Dendritic cell treated with granulocyte-macrophage colony-stimulating factor and Interleukin-4, amounts not matched to agents 40 ng/mL and 50 ng/mL, for 4 days (primary cell): ENCODE data around the gene SNX12.
"Not testable (repeated sequence)": the region's sequence is repeated elsewhere in the genome, so short reads cannot be mapped to it uniquely, and the experiment has no call there.

Experiments used
- H3K27ac Mint-ChIP-seq: one replicate; pipeline ENCODE4 v1.8.0; 2022; ENCODE audit warnings: mild to moderate bottlenecking, mixed read lengths
- H3K27me3 Mint-ChIP-seq: one replicate; pipeline ENCODE4 v1.8.0; 2022; ENCODE audit warnings: mild to moderate bottlenecking, mixed read lengths
- H3K36me3 Mint-ChIP-seq: one replicate; pipeline ENCODE4 v1.8.0; 2022; ENCODE audit warnings: low read depth, mixed read lengths
- H3K4me1 Mint-ChIP-seq: one replicate; pipeline ENCODE4 v1.8.0; 2022; ENCODE audit warnings: low read depth, mixed read lengths
- H3K4me3 Mint-ChIP-seq: one replicate; pipeline ENCODE4 v1.8.0; 2022; ENCODE audit warnings: mild to moderate bottlenecking, moderate library complexity, mixed read lengths
- H3K9me3 Mint-ChIP-seq: one replicate; pipeline ENCODE4 v1.8.0; 2022; ENCODE audit warnings: mixed read lengths
- intact Hi-C: fragments of 100-400 bp; cut with micrococcal nuclease; formaldehyde crosslinking; loops from one replicate; pipeline ENCODE4 v1.15.0; 2022

Gene SNX12

DNA sequence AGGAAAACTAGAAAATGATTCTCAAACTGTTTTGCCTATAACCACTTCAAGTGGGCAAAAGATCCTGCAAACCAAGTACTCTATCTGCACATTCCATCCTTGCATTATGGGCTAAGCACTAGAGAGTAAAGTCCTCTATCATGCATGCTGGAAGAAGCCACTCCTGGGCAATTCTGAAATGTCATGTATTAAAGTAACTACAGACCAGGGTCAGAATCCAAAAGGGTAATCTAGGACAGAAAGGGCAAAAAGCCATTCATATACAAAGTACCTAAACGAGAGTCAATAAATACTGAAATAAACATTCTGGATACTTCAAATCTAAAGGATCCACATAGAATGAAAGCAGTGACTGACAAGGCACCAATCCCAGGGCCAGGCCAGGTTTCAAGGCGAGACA lies 1.0 kb downstream of the SNX12 start:
- intact Hi-C loops, result no loop called here
- Mint-ChIP-seq H3K4me3 (peak overlapping the region; percentile 99), H3K9me3 (no peaks in the 10 kb centered on the region), H3K27ac (peak overlapping the region; percentile 94), H3K4me1 (peaks cover 22% of the 10 kb centered on the region), H3K27me3 (no peaks in the 10 kb centered on the region), H3K36me3 (peaks cover 32% of the 10 kb centered on the region)

DNA sequence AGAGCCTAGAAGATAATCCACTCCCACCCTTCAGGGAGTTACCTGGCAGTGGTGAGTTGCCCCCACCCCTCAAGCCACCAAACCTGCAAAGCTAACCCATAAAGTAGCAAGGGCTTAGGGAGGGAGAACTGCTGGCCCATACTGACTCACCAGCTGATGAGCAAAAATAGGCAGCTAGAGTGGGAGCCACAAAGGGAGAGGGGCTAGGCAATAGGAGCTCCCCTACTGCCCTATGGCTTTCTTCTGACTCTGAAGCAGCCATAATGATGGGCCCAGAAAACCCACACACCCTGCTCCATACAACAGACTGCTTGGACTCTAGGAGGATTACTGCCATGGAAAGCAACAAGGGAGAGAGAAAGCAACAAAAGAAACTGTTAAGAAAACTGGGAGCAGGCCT lies 8.0 kb downstream of the SNX12 start:
- H3K9me3 Mint-ChIP-seq, result no peaks in the 10 kb centered on the region
- peaks cover 55% of the 10 kb centered on the region for H3K36me3 Mint-ChIP-seq
- intact Hi-C loops, result no loop called here
- H3K27me3 Mint-ChIP-seq, result no peaks in the 10 kb centered on the region
- H3K27ac Mint-ChIP-seq, result peak overlapping the region; percentile 39
- H3K4me3 Mint-ChIP-seq, result no peak overlapping the region
- H3K4me1 Mint-ChIP-seq, result peaks cover 49% of the 10 kb centered on the region

DNA sequence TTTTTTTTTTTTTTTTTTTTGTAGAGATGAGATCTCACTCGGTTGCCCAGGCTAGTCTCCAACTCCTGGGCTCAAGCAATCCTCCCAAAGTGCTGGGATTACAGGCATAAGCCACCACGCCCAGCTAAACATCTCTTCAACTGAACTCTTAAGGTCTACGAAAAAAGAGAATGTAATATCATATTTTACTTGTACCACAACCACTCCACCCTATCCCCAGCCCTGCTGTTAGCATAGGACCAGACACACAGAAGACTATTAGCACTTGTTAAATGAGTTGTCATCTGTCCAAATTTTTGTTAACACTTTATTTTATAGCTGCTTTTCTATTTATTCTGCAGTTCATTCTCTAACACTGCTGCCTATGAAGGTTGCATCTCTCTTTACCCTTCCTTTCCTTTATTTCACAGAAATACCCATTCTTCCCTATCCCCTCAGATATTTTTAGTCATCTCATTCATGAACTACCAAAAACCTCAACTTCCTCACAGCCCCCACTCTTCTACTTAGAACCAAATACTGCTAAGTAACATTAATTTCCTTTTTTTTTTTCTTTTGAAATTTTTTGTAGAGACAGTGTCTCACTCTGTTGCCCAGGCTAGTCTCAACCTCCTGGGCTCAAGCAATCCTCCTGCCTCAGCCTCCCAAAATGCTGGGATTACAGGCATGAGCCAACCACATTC lies 10.1 kb downstream of the SNX12 start:
- intact Hi-C loops, result no loop called here
- Mint-ChIP-seq H3K27ac (peak overlapping the region; percentile 62), H3K27me3 (no peaks in the 10 kb centered on the region), H3K36me3 (peaks cover 48% of the 10 kb centered on the region), H3K4me3 (peak overlapping the region; percentile 21), H3K4me1 (peaks cover 41% of the 10 kb centered on the region), H3K9me3 (no peaks in the 10 kb centered on the region)

DNA sequence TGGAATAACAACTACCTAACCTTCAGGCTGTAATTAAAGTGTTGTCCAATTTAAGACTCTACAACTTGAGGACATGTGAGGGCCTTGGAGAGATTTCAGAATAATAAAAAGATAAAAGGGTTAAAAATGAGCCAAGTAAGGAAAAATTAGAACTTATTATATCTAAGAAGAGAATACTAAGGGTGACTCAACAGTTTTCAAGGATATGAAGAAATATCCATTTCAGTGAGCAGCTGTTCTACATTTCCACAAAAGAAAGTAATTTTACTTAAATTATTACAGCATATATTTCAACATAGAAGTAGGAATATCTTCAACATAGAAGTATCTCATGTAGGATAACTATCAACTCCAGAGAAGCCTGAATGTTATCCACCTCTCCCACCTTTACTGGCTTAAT lies 11.3 kb downstream of the SNX12 start:
- Mint-ChIP-seq H3K27me3 (no peaks in the 10 kb centered on the region), H3K27ac (no peak overlapping the region), H3K4me3 (no peak overlapping the region), H3K36me3 (peaks cover 37% of the 10 kb centered on the region), H3K9me3 (no peaks in the 10 kb centered on the region), H3K4me1 (peaks cover 41% of the 10 kb centered on the region)
- intact Hi-C loops, result no loop called here

DNA sequence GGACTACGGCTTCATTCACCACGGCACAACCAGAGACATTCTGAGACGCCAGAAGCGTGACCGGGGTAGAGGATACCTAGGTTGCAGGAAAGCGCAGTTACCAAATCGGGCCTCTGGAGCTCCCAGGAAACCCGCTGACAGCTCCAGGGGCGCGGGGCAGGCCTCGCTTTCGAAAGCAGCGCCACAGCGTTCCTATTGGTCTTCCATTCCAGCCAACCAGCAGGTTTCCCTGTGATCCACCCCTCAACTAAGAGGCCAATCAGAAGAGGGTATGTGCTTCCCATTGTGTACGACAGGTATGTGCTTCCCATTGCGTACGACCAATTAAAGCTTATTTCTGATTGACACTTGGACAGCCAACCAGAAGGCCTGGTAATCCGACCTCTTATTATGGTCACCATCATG lies 14.9 kb downstream of the SNX12 start:
- no peaks in the 10 kb centered on the region for H3K9me3 Mint-ChIP-seq
- intact Hi-C loops, result no loop called here
- H3K27ac Mint-ChIP-seq, result peak overlapping the region; percentile 66
- H3K27me3 Mint-ChIP-seq, result no peaks in the 10 kb centered on the region
- peaks cover 4% of the 10 kb centered on the region for H3K36me3 Mint-ChIP-seq
- H3K4me3 Mint-ChIP-seq, result peak overlapping the region; percentile 57
- H3K4me1 Mint-ChIP-seq, result peaks cover 16% of the 10 kb centered on the region

DNA sequence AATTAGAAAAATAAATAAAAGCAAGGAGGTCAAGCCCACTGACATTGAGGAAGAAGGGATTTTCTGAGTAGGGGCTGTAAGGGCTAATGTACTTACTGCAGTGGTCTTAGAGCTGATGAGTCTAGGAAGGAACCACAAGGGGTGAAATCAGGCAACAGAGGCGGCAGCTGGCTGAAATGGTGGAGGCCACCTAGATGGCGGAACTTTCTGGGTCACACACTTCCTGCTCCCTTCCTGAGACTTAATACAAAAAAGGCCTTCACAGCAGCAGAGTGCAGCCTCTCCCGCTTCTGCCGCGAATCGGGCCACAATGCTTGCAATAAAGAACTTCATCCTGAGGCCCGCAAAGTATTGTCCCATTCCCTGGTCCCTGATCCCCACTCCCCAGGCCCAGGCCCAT lies 15.4 kb downstream of the SNX12 start:
- intact Hi-C loops, result no loop called here
- peak overlapping the region; percentile 66 for H3K27ac Mint-ChIP-seq
- H3K36me3 Mint-ChIP-seq, result no peaks in the 10 kb centered on the region
- peaks cover 11% of the 10 kb centered on the region for H3K4me1 Mint-ChIP-seq
- no peaks in the 10 kb centered on the region for H3K27me3 Mint-ChIP-seq
- peak overlapping the region; percentile 57 for H3K4me3 Mint-ChIP-seq
- H3K9me3 Mint-ChIP-seq, result no peaks in the 10 kb centered on the region

DNA sequence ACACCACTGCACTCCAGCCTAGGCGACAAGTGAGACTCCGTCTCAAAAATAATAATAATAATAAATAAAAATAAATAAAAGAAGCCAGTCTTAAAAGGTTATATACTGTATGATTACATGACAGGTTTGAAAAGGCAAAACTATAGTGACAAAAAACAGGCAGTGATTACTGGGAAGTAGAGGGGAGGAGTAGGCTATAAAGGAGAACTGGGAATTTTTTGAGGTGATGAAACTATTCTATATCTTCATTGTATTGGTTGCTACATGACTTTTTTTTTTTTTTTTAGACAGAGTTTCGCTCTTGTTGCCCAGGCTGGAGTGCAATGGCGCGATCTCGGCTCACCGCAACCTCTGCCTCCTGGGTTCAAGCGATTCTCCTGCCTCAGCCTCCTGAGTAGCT lies 20.2 kb downstream of the SNX12 start:
- H3K4me3 Mint-ChIP-seq, intact Hi-C loops, H3K27ac Mint-ChIP-seq, H3K9me3 Mint-ChIP-seq, H3K4me1 Mint-ChIP-seq, H3K27me3 Mint-ChIP-seq: not testable (repeated sequence)
- peaks cover 11% of the 10 kb centered on the region for H3K36me3 Mint-ChIP-seq

DNA sequence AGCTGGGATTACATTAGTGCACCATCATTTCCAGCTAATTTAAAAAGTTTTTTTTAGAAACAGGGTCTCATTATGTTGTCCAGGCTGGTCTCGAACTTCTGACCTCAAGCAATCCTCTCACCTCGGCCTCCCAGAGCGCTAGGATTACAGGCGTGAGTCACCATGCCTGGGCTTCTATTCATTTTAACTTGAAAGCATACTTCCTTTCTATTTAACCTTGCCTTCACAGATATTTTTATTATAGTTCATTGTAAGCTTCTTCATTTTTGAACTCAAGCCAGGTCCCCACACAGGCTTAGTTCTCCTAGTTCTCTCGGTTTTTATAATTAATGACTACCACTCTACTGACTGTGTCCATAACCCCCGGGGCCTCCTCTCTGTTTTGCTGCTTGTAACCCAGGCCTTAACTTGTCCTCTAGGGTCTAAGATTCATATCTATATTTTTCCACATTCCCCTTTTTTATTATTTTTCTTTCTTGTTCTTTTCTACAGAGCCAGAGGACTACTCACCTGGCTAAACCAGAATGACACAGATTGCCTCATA lies 50.7 kb downstream of the SNX12 start:
- Mint-ChIP-seq H3K4me1 (no peaks in the 10 kb centered on the region), H3K4me3 (no peak overlapping the region), H3K9me3 (no peaks in the 10 kb centered on the region), H3K27me3 (no peaks in the 10 kb centered on the region), H3K36me3 (peaks cover 6% of the 10 kb centered on the region), H3K27ac (no peak overlapping the region)
- intact Hi-C loops, result no loop called here
